Ramos (cell line): ENCODE results near the gene WIPF1.

Experiments
- in situ Hi-C: fragments of 300-500 bp; cut with MboI; formaldehyde crosslinking; loops from one replicate; pipeline ENCODE4 v1.14.3; 2022; ENCODE audit warnings: low sequenced_read_pairs; ENCODE audit not compliant: unreplicated experiment

The WIPF1 gene

DNA sequence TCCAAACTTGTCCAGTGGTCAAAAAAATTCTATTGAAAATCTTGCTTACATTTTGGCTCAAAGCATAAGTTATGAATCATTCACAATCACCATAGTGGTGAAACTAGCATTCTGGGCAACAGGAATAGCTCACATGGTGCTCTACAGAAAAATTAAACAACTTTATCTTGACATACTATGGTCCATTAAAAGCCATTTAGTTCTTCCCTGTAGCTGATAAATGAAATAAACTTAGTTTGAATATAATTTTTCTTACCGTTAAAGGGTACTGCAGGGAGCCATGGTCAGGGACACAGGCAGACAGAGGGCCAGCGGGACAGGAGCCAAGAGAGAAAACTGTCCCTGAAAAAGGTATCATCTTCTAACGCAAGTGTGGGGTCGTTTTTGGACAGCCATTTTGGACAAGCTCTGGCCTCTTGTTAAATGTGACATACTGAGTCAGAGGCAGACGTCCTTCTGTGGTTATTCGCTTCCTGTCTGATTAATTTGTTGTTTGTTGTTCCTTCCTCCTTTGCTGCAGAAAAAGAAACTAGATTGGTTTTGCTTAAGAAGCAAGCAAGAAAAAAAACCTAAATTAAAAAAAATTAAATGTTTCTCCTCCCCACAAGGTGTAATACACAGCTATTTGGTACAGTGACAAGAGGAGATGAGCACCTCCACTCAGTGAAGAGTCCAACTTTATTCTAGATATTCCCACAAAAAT, at the start of gene WIPF1:
Gene WIPF1 (minus strand): TSS at position 460 of the 703 bp plus-strand sequence. CDS start 12,231 bp downstream, outside the sequence.
- in situ Hi-C loops = no loop called here

DNA sequence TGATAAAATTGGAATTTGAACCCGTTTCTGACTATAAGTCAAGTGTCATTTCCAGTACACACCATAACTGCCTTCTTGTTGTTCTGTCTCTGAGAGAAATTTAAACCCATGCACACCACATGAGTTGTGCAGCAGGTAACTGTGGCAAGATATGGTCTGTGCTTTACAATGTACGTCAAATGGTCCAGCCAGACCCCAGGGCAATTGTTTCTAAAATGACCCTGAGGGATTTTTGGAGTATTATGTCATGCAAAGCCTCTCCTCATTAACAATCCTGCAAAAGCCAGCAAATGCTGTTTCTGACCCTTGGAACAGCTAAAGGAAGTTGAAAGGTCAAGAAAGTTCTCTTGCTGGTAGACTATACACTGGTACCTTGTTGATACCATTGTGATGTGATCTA, 47.7 kb upstream of the WIPF1 start:
- in situ Hi-C loops = no loop called here

- in situ Hi-C loops = no loop called here
Measured at GRCh38 chr2:174644406-174644805, 46.8 kb upstream of the WIPF1 start.

DNA sequence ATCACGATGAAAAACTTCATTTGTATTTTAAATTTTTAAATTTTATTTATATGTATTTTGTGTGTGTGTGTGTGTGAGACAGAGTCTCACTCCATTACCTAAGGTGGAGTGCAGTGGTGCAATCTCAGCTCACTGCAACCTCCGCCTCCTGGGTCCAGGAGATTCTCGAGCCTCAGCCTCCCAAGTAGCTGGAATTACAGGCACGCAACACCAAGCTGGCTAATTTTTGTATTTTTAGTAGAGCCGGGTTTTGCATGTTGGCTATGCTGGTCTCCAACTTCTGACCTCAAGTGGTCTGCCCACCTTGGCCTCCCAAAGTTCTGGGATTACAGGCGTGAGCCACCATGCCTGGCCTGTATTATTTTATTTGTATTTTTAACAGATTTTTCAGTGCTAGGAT, 45.8 kb upstream of the WIPF1 start:
- in situ Hi-C loops = no loop called here

DNA sequence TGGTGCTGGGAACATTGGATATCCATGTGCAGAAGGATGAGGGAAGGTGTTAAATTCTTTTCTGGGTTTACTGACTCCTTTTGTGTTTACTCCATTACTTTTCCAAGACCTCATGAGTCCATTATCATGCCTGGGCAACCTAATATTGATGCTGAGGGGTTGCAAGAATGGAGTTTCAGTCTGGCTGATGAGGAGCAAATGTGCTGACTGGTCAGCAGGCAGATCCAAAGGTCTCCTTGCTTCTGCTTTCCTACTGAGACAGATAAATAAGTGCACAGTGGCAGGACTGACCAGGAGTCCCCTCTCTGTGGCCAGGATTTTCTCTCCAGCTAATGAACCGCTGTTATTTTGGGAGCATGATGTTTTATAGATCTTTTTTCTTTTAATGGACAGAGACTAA, 43.6 kb upstream of the WIPF1 start:
- in situ Hi-C loops = no loop called here

DNA sequence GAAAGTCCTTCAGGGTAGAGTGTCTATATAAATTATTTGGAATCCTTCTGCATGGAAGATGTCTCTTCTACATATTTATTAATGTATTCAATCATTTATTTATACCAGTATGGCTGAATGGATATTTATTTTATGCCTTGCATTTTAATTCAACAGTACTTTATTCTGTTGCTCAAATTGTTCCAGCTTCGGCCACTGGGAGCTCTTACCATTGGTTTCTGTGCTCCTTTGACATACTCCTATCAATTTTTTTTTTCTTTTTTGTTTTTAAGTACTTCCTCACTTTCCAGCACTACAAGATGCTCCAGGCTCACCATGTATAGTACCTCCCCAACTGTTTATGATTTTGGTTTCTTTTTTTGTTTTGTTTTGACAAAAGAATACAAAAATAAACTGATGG, 39.4 kb upstream of the WIPF1 start:
- in situ Hi-C loops = no loop called here

GRCh38 chr2:174635776-174636404, 38.3 kb upstream of the WIPF1 start:
- in situ Hi-C loops = no loop called here

- in situ Hi-C loops = no loop called here
Measured at GRCh38 chr2:174635015-174635593, 37.5 kb upstream of the WIPF1 start.

GRCh38 chr2:174634130-174635014, 36.8 kb upstream of the WIPF1 start:
- in situ Hi-C loops = no loop called here

DNA sequence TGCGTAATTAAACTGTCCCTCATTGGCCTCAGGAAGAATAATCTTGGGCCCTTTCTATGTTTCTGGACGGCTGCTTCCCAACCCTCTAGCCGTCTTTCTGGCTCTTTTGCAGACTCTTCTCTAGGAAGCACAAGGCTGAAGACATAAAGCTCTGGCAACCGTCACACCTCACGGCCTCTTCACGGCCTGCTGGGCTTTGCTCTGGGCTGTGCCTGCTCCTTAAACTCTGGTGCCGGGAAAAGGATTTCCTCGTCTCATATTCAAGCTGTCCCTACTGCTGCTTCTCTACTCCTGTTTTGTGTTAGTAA, 36.0 kb upstream of the WIPF1 start:
- in situ Hi-C loops = no loop called here

DNA sequence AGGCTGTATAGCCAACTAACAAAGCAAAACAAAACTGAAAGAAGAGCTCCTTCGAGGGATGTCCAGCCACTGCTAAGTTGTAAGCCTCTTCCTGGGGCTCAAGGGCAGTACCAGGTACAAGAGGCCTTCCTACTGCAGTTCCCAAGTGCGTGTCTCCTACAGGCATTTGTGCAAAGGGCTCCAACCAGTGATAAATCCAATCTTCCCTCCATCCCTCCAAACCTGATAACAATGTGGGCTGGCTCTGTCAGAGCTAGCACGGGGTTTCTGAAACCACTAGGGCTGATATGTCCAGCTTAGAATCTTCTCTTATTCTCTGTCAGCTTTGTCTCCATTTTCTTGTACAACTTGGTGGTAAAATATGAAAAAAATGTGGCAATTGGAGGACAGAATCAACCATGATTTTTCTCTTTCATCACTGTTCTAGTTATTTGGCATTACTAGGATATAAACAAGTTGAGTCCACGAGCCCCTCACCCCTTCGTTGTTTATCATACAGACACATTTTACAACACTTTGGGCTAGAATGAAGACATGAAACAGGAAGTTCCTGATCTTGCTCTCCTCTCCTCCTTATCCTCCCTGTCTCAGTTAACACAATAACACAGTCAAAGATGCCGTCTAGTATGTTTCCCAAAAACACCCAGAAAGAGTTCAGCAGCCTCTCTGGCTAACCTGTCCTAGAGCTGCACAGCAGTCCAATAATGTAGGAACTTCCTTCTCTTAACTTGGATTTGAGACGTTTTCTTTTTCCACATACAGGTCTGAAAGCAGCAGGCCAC, 35.4 kb upstream of the WIPF1 start:
- in situ Hi-C loops = no loop called here

DNA sequence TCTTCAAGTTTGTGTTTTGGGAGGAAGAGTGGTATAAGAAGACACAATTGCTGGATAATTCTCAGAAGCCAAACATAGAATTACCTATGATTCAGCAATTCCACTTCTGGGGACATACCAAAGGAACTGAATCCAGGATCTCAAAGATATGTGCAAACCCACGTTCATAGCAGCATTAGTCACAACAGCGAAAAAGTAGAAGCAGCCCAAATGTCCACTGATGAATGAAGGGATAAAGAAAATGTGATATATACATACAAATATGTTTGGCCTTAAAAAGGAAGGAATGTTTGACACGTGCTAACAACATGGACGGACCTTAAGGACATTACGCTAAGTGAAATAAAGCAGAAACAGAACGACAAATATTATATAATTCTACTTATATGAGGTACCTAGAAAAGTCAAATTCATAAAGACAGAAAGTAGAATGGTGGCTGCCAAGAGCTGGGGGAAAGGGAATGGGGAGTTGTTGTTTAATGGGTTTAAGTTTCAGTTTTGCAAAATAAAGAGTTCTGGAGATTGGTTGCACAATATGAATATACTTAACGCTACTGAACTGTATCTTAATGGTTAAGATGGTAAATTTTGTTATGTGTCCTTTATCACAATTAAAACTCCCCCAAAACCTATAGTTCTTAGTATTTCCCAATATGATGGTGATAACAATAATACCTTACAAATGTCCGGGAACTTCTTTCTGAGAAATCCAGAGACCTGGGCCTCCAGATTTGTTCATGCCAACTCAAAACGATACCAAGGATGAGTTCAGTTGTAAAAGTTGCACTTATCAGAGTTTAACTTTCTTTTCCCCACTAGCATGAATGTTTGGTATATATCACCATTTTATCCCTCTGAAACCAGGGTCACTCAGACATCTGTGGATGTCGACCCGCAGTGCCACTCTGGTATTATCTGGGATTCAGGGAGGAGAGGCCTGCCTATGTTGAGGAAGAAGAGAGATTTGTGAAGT, 33.7 kb upstream of the WIPF1 start:
- in situ Hi-C loops = no loop called here

- in situ Hi-C loops = no loop called here
Measured at GRCh38 chr2:174630107-174630506, 32.5 kb upstream of the WIPF1 start.

GRCh38 chr2:174629506-174629905, 31.9 kb upstream of the WIPF1 start:
- in situ Hi-C loops = no loop called here

GRCh38 chr2:174628528-174629169, 31.0 kb upstream of the WIPF1 start:
- in situ Hi-C loops = no loop called here

GRCh38 chr2:174627216-174627615, 29.6 kb upstream of the WIPF1 start:
- in situ Hi-C loops = no loop called here

- in situ Hi-C loops = no loop called here
Measured at GRCh38 chr2:174624895-174625430, 27.4 kb upstream of the WIPF1 start.

DNA sequence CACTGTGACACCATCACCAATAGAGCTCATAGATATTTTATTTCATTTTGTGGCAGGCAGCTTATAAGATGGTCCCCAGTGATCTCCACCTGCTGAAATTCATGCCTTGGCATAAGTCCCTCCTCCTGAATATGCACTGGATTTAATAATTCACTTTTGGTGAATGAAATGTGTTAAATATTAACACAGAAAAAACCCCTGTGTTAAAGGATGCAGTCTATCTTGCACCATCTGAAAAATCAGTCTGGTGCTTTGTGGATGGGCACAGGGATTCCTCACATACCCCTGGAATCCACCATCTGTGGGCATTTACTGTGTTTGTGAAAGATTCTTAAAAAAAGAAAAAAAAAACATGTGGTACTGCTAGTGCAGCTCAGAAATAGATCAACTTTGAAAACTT, 26.1 kb upstream of the WIPF1 start:
- in situ Hi-C loops = no loop called here
